Urinary bladder (tissue), 4 donors: ENCODE results near the gene CELA2B. TPM values are rescaled to one million over a fixed set of nuclear protein-coding genes. Genes with fewer than 3 reads are reported as not detected.
"Not testable (repeated sequence)": the region's sequence is repeated elsewhere in the genome, so short reads cannot be mapped to it uniquely, and the experiment has no call there.

Experiments used
- DNase-seq: peaks from one replicate; pipeline ENCODE4 v3.0.0-alpha.2; 2015; ENCODE audit errors: extremely low spot score
- H3K27ac ChIP-seq: one replicate; pipeline ENCODE4 v1.5.1; 2013; ENCODE audit warnings: low read depth, mild to moderate bottlenecking, moderate library complexity
- H3K36me3 ChIP-seq: one replicate; pipeline ENCODE4 v1.6.1; 2013; ENCODE audit warnings: mild to moderate bottlenecking, moderate library complexity; ENCODE audit not compliant: insufficient read depth
- H3K4me1 ChIP-seq: one replicate; pipeline ENCODE4 v1.6.1; 2013; ENCODE audit warnings: mild to moderate bottlenecking, moderate library complexity; ENCODE audit not compliant: insufficient read depth
- H3K4me3 ChIP-seq: one replicate; pipeline ENCODE4 v1.5.1; 2013; ENCODE audit warnings: low read depth, low read length
- WGBS: extraction: QIAGEN DNeasy Blood & Tissue Kit; methylation state at CpG from one replicate; pipeline ENCODE4 v1.1.7; 2013; 5-methylcytosine and 5-hydroxymethylcytosine counted together
- polyA plus RNA-seq: library from polyadenylated mRNA; stranded (reverse); fragments of 200-250 nt; gene quantifications from one replicate; pipeline ENCODE4 v1.2.3, GENCODE V29; 2013
- total RNA-seq: library from RNA; depleted of rRNA; stranded (reverse); fragments of >200 nt; gene quantifications from one replicate; pipeline ENCODE4 v1.2.3, GENCODE V29; 2014
- donor health status: healthy with polysubstance abuse.
- donor health status: healthy.

Gene CELA2B
- total and polyA plus RNA-seq, 2 donors, result 0.32 TPM; not detected in 1

GRCh38 chr1:15509586-15509985 is 33.7 kb downstream of the CELA2B start:
- WGBS, result 81% methylated on average over 7 of the region's 7 CpGs
- Histone ChIP-seq H3K4me3 (no peak overlapping the region), H3K36me3 (no peaks in the 10 kb centered on the region), H3K27ac (no peak overlapping the region), H3K4me1 (no peaks in the 10 kb centered on the region)
- DNase-seq, result no peak

- H3K27ac ChIP-seq, result no peak overlapping the region
- H3K4me1 ChIP-seq, result no peaks in the 10 kb centered on the region
- H3K36me3 ChIP-seq, result no peaks in the 10 kb centered on the region
- whole genome bisulfite sequencing, result 89% methylated on average over 8 of the region's 8 CpGs
- DNase-seq, result no peak
- H3K4me3 ChIP-seq, result no peak overlapping the region
These were observed 34.9 kb downstream of the CELA2B start for GRCh38 chr1:15510611-15511405.

GRCh38 chr1:15513192-15513591 is 37.3 kb downstream of the CELA2B start:
- H3K27ac ChIP-seq, result no peak overlapping the region
- DNase-seq, result no peak
- no peaks in the 10 kb centered on the region for H3K36me3 ChIP-seq
- no peaks in the 10 kb centered on the region for H3K4me1 ChIP-seq
- 80% methylated on average over 4 of the region's 4 CpGs for WGBS
- H3K4me3 ChIP-seq, result no peak overlapping the region

GRCh38 chr1:15513919-15514318 is 38.0 kb downstream of the CELA2B start:
- no peak overlapping the region for H3K4me3 ChIP-seq
- H3K27ac ChIP-seq, result no peak overlapping the region
- H3K4me1 ChIP-seq, result no peaks in the 10 kb centered on the region
- DNase-seq, result no peak
- no peaks in the 10 kb centered on the region for H3K36me3 ChIP-seq
- 97% methylated on average over 3 of the region's 3 CpGs for WGBS

- H3K4me3 ChIP-seq, H3K27ac ChIP-seq: not testable (repeated sequence)
These were observed 38.7 kb downstream of the CELA2B start for GRCh38 chr1:15514557-15514956.

GRCh38 chr1:15515022-15515663 is 39.2 kb downstream of the CELA2B start:
- Histone ChIP-seq H3K27ac (no peak overlapping the region), H3K36me3 (no peaks in the 10 kb centered on the region), H3K4me3 (no peak overlapping the region), H3K4me1 (no peaks in the 10 kb centered on the region)
- no peak for DNase-seq
- WGBS, result 66% methylated on average over 2 of the region's 2 CpGs

More at GRCh38 chr1:15514557-15514956, 38.7 kb downstream of the CELA2B start:
- not testable (repeated sequence) for H3K4me1 ChIP-seq, H3K36me3 ChIP-seq, DNase-seq
- WGBS, result 89% methylated on average over 5 of the region's 5 CpGs

- no peak overlapping the region for H3K27ac ChIP-seq
- no peak for DNase-seq
- WGBS, result 94% methylated on average over 3 of the region's 3 CpGs
These were observed 43.7 kb downstream of the CELA2B start for GRCh38 chr1:15519625-15520024.

GRCh38 chr1:15521206-15521906 is 45.5 kb downstream of the CELA2B start:
- H3K4me3 ChIP-seq, DNase-seq, H3K36me3 ChIP-seq, H3K4me1 ChIP-seq, H3K27ac ChIP-seq: not testable (repeated sequence)
- WGBS, result 89% methylated on average over 17 of the region's 17 CpGs

More at GRCh38 chr1:15519625-15520024, 43.7 kb downstream of the CELA2B start:
- H3K4me3 ChIP-seq, result no peak overlapping the region
- no peaks in the 10 kb centered on the region for H3K4me1 ChIP-seq
- no peaks in the 10 kb centered on the region for H3K36me3 ChIP-seq

- WGBS, result 95% methylated on average over 4 of the region's 4 CpGs
- no peak overlapping the region for H3K4me3 ChIP-seq
- H3K27ac ChIP-seq, result no peak overlapping the region
- no peaks in the 10 kb centered on the region for H3K36me3 ChIP-seq
- H3K4me1 ChIP-seq, result no peaks in the 10 kb centered on the region
- no peak for DNase-seq
These were observed 46.6 kb downstream of the CELA2B start for GRCh38 chr1:15522551-15522950.

- peak overlapping the region; percentile 75 for H3K4me3 ChIP-seq
- peak overlapping the region; percentile 16 for H3K27ac ChIP-seq
- WGBS, result 38% methylated on average over 18 of the region's 18 CpGs
- DNase-seq, result peak; percentile 28
- no peaks in the 10 kb centered on the region for H3K36me3 ChIP-seq
- H3K4me1 ChIP-seq, result no peaks in the 10 kb centered on the region
These were observed 47.5 kb downstream of the CELA2B start for GRCh38 chr1:15523104-15524020.

GRCh38 chr1:15524021-15524282 is 48.0 kb downstream of the CELA2B start, which contains the start of gene CASP9:
TSS of gene CASP9 (minus strand) at chr1:15524215. CDS start at chr1:15524200, 15 bp downstream.
- H3K4me3 ChIP-seq, result peak within 1 kb of the TSS; percentile 75
- WGBS, result under 1% methylated on average over 26 of the region's 27 CpGs
- no peak for DNase-seq
- H3K4me1 ChIP-seq, result no peaks in the 10 kb centered on the region
- H3K36me3 ChIP-seq, result no peaks in the 10 kb centered on the region
- peak within 1 kb of the TSS; percentile 100 for H3K27ac ChIP-seq

- H3K36me3 ChIP-seq, result no peaks in the 10 kb centered on the region
- peak overlapping the region; percentile 75 for H3K4me3 ChIP-seq
- DNase-seq, result peak; percentile 98
- peak overlapping the region; percentile 100 for H3K27ac ChIP-seq
- H3K4me1 ChIP-seq, result no peaks in the 10 kb centered on the region
- 1% methylated on average over 87 of the region's 88 CpGs for WGBS
These were observed 48.6 kb downstream of the CELA2B start for GRCh38 chr1:15524283-15525049.
